PC-9 (cell line): ENCODE measurements around the gene TMEM59L.

Experiments
- EZH2 ChIP-seq: fragments of 200-600 bp; sonication (generic); IDR thresholded peaks from 2 replicates; pipeline ENCODE4 v1.8.0; 2017; ENCODE audit warnings: antibody characterized with exemption, low read depth
- TF ChIP-seq, protein P1 (sequence below): fragments of 200-600 bp; sonication (generic); conservative IDR thresholded peaks from 2 replicates; pipeline ENCODE4 v1.6.1; 2017; ENCODE audit warnings: mixed run types, antibody characterized with exemption, mild to moderate bottlenecking, moderate library complexity

GRCh38 chr19:18660939-18661670 lies 48.4 kb downstream of the TMEM59L start:
- TF ChIP-seq, protein P1, sequence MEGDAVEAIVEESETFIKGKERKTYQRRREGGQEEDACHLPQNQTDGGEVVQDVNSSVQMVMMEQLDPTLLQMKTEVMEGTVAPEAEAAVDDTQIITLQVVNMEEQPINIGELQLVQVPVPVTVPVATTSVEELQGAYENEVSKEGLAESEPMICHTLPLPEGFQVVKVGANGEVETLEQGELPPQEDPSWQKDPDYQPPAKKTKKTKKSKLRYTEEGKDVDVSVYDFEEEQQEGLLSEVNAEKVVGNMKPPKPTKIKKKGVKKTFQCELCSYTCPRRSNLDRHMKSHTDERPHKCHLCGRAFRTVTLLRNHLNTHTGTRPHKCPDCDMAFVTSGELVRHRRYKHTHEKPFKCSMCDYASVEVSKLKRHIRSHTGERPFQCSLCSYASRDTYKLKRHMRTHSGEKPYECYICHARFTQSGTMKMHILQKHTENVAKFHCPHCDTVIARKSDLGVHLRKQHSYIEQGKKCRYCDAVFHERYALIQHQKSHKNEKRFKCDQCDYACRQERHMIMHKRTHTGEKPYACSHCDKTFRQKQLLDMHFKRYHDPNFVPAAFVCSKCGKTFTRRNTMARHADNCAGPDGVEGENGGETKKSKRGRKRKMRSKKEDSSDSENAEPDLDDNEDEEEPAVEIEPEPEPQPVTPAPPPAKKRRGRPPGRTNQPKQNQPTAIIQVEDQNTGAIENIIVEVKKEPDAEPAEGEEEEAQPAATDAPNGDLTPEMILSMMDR, result no peak
- no peak for TF ChIP-seq EZH2
